Activated CD8-positive, alpha-beta memory T cell treated with anti-CD3 and anti-CD28 coated beads, Interleukin-2, amount 50 U/mL, for 4 hours (primary cell): ENCODE results near the gene HOXD11.

Source experiments
- DNase-seq: peaks from one replicate; pipeline ENCODE4 v3.0.0-alpha.2; 2020

The HOXD11 gene

GRCh38 chr2:176106581-176107539 lies at the start of gene HOXD11:
Gene HOXD11 (plus strand): TSS chr2:176107280. CDS start chr2:176107356, 76 bp downstream.
- DNase-seq: no peak

GRCh38 chr2:176063958-176064357 lies 43.1 kb upstream of the HOXD11 start:
- DNase-seq: no peak

GRCh38 chr2:176066645-176067588 lies 40.2 kb upstream of the HOXD11 start:
- DNase-seq: no peak

- no peak for DNase-seq
These were observed 39.3 kb upstream of the HOXD11 start for GRCh38 chr2:176067589-176068418.

- DNase-seq: no peak
These were observed 38.7 kb upstream of the HOXD11 start for GRCh38 chr2:176068419-176068832.

- DNase-seq: no peak
These were observed 35.5 kb upstream of the HOXD11 start for GRCh38 chr2:176071330-176072291.

DNA sequence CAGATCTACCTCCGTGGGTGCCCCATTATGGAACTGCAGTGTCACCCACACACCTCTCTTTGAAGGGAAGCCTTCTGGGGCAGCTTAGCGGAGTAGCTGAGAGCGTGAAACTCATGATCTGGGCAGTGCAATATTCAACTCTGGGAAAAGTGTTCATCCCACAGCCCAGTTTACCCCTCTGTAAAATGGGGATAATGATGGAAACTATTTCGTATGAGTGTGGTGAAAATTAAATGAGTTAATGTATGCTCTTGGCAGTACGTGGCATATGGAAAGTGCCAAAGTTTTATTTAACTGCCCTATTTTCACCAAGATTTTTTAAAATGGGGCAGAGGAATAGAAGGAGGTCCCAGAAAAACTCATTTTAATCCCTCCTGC lies 34.8 kb upstream of the HOXD11 start:
- no peak for DNase-seq

DNA sequence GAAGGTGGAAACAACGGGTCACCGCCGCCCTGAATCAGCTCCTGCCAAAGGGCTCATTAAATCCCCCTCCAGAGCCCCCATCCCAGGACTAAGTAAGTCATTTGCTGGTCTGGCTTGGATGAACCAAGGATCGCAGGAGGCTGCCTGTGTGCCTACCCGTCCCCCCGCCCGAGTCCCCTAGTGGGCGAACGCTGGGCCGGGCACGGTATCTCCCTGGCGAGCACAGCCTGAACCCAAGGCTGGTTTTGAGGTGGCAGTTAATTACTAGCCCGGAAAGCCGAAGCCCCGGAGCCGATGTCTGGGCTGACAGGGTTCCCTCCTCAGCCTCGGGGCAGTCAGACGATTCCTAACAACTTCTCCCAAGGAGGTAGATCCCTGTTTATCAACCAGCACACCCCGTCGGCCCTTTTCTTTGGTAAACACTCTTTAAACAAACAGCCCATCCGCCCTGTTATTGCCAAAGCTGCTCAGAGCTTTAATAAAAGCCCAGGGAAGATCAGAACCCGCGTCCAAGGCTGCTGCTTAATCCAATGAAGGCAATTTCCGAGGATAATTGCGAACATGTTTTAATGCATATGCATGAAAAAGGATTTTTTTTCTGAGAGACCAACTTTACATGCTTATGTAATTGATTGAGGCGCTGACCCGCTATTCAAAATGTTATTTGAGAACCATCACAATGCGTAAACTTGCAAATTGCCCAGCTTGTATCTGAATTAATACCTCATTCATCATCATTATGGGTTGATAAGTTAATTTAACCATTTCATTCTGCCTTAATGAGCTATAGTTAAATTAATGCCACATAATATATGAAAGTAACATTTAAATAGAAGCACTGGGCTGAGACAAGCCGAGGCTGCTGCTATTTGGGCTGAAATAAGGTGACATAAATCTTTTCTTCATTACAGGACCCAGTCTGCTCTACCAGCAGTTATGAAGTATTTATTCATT lies 33.9 kb upstream of the HOXD11 start:
- no peak for DNase-seq

- no peak for DNase-seq
These were observed 32.1 kb upstream of the HOXD11 start for GRCh38 chr2:176074919-176075425.

DNA sequence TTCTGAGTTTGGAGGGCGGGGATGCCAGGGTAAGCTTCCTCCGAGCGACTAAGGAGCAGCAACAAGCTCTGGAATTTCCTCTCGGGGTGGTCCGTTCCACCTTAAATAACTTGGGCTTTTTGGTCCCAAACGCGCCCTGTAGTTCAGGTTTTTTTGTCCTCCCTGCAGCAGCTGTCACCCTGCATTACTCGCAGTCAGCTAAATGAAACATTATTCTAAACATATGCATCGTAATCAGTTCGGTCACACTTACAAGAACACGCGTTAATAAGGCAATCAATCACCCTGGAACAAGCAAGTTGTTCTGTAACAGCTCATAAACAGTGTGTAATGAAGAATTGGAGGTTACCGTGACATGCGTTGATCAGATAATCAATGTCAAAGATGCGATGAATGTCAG lies 31.6 kb upstream of the HOXD11 start:
- no peak for DNase-seq

DNA sequence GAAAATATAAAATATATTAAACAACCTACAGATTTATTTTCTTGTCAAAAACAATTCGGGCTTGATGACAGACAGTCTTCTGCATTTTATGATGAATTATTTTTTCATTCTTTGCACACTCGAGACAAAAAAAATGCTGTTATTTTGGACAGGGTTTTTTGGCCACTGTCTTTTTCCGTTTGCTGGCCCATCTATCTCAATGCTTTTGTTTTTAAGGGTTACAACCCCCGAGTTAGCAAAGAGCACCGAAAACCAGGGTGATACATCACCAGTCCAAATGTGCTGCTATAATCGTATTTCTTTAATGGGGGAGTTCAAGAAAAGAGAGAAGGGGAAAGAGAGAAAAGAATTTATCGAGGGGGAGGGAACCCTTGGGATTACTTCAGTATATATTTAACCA lies 31.0 kb upstream of the HOXD11 start:
- DNase-seq: no peak

- DNase-seq: no peak
These were observed 30.3 kb upstream of the HOXD11 start for GRCh38 chr2:176076796-176077195.

DNA sequence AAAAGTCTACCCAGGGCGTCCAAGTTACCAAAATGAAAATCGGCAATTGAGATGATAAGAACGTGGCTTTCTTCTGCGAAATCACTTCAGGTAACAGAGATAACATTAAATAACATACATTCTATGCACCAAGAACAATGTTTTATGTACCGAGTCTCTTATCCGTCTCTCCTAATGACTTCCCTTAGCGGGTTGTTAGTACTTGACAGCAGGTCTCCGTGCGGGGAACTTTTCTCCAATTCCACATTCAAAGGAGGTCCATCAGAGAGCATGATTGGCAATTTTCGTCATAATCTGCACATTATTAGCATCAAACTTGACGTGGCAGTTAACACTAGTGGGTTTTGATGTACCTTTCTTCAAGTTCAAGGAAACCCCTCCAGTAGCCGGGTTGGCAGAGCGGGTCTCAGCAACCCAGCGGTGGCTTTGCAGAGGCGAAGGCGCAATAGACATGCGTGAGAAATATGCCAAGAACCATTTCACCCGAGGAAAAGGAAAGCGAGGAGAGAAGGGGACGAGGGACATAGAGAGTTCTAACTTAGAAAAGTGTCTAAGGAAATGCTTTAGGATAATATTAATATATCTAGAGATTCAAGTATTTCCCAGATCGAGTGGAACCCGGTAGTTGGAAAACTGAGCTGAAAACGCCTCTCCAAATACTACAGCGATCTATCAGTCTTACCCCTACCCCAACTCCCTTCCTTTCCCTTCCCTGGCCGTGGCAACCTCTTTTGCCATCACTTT lies 28.4 kb upstream of the HOXD11 start:
- no peak for DNase-seq

DNA sequence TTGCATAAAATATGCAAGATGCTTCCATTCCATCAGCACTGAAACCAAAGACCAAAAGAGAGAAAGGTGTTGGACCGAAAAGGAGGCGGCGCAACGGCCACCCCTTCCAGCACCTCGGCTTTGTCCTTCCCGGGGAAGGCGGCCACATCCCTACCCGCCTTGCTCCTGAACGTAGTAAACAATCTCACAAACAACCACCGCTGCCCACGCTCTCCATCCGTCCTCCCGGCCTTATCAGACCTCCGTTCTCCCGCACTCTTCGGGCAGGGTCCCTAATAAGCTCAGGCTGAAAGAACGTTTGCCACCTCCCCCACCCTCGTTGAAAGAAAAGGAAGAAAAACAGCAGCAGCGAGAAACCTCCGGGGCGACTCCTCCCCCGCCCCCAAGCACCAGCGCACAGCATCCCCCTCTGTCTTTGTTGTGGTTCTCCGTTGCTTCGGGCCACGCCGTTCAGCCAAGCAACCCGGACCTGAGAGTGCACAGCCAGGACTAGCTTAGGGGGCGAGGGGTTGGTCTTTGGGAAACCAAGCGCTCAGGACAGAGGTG lies 27.7 kb upstream of the HOXD11 start:
- DNase-seq: no peak

GRCh38 chr2:176079831-176080539 lies 27.1 kb upstream of the HOXD11 start:
- no peak for DNase-seq

GRCh38 chr2:176080540-176081375 lies 26.3 kb upstream of the HOXD11 start:
- no peak for DNase-seq

DNA sequence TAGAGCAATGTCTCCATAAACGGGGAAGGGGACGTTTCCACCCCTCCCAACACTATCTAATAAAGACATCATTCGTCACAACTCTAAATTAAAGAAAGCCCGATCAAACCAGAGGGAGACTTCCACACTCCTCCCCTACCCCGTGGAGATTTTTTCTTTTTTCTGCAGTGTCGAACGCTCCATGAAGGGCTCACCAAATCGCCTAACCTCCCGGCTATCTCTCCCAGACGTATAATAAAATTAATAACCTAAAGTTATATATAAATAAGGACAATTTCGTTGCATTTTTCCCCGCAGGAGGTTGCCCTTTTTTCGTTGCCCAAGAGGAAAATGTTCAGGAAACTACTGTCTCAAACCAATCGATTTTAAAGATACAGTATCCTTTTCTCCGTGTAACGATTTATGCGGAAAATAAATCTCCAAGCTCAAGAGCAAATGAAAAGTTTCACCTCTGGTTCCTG lies 25.7 kb upstream of the HOXD11 start:
- DNase-seq: no peak
